GM12864 (cell line): ENCODE data around the gene PPP1R12B.
"Not testable (repeated sequence)": the region's sequence is repeated elsewhere in the genome, so short reads cannot be mapped to it uniquely, and the experiment has no call there.

Experiments
- DNase-seq: peaks from one replicate; pipeline ENCODE4 v3.0.0-alpha.2; 2011; ENCODE audit warnings: low read depth
- H3K4me3 ChIP-seq: 2 replicates; pipeline ENCODE4 v1.5.1; 2011; ENCODE audit warnings: mild to moderate bottlenecking, low read depth, low read length, control low read depth
- TF ChIP-seq, protein P1 (sequence below): IDR thresholded peaks from 2 replicates; pipeline ENCODE4 v1.5.1; 2011; ENCODE audit warnings: low read depth, mild to moderate bottlenecking, moderate library complexity, low read length, control low read depth, inconsistent platforms; ENCODE audit errors: missing control alignments

Gene PPP1R12B

DNA sequence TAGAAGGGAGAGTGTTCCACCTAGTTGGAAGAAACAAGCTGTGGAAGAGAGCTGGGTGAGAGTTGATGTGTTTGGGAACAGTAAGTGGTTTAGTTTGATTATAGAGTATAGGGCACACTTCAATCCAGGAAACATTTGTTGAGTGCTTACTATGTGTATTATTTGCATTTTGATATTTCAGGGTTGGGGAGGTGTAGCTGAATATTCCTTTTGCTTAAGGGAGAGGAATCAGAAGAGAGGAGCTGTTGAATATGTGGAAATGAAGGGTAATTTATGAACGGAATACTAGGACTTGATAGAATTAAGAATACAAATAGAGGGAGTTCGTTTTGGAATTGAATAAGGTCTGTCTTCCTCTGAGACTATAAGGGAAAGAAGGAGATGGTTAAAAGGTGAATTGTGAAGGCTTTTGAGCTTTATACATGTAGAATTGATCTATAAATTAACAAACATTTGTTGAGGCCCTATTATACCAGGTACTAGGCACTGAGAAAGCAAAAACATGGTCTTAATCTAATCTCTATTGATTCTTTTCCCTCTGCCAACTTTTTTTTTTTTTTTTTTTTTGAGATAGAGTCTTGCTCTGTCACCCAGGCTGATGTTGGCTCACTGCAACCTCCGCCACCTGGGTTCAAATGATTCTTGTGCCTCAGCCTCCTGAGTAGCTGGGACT is 72.1 kb downstream of the PPP1R12B start:
- H3K4me3 ChIP-seq, result not testable (repeated sequence)

DNA sequence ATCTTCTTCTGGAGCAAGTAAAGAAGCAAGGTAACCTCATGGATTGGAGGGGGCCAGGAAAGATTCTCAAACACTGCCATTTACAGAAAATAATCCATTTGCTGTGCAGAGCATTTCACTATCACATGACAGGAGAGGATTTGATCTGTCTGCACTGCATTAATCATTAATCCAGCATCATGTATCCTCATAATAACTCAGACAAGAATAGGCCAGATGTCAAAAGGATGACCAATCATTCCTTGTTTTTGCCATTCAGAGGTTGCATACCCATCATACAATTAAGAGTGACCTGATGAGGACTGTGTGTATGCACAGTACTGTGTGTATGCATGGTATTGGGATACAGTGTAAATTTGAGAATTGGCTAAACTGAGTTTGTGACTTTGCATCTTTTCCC is 74.2 kb downstream of the PPP1R12B start:
- not testable (repeated sequence) for H3K4me3 ChIP-seq, DNase-seq

More for the DNA sequence above, 72.1 kb downstream of the PPP1R12B start:
- DNase-seq, result not testable (repeated sequence)

DNA sequence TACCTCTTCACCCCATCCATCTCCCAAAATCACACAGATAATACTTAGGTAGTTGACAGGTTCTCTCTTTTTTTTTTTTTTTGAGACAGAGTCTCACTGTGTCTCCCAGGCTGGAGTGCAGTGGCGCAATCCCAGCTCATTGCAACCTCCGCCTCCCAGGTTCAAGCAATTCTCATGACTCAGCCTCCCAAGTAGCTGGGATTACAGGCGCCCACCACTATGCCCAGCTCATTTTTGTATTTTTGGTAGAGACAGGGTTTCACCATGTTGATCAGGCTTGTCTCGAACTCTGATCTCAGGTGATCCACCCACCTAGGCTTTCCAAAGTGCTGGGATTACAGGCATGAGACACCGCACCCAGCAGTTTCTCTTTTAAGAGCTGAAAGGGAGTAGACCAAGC is 75.8 kb downstream of the PPP1R12B start:
- H3K4me3 ChIP-seq, DNase-seq: not testable (repeated sequence)

DNA sequence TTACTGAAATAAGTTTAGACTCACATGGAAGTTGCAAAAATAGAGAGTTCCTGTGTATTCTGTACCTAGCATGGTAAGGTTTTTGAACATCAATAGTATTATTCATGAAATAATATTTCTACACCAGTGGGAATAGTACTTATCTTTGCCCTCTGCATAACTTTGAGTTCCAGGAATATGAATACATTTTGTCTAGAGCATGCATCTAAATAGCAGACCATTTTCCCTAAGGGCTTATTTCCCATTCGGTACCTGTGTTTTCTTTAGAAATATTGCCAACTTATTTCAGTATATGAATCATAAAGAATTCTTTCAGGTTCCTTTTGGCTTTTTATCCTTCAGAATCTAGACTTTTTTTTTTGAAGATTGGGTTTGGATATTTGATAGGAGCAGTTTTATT is 81.6 kb downstream of the PPP1R12B start:
- not testable (repeated sequence) for H3K4me3 ChIP-seq, DNase-seq

DNA sequence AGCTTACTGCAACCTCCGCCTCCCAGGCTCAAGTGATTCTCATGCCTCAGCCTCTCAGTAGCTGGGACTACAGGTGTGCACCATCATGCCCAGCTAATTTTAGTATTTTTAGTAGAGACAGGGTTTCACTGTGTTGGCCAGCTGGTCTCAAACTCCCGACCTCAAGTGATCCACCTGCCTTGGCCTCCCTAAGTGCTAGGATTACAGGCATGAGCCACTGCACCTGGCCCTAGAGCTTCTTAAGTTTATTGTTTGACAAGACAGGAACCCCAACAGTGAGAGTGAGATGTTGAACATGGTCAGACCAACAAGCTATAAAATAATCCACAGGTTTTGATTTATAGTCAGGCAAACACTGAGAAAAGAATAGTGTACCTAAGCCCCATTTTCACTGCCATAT is 83.8 kb downstream of the PPP1R12B start:
- not testable (repeated sequence) for DNase-seq, H3K4me3 ChIP-seq

DNA sequence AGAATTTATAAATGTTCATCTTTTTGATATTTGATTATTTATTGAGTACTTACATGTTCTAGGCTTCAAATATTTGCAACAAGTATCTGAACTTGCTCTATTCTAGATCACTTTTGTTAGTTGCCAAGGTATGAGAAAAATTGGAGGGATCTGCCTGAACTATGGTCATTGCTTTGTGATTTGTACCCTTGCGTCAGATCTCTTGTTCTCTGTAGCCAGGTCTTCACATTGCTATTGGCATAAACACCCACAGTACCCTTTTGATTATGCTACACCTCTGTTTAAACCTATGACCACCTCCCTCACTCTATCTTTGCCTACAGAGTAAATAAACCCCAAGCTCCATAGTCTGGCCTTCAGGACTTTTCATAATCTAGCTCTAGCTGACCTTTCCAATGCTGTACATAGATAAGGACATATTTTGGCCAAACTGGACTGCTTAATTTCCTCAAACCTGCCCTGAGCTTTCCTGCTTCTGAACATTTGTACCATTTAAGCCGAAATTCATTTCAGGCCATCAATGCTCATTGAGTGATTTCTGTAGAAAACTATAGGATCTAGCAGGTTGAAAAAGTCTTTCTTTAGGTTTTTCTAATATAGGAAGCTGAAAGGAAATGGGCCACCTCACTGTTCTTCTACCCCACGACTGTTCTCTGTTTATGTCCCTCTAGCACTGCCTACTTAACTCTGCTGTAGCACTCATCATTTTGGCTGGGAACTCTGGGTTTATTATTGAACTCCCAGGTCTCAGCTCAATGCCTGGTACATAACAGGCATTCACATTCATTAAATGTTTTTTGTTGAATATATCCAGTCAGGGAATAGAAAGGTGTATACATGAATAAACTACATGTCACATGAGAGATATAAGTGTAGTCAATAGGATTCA is 84.9 kb downstream of the PPP1R12B start:
- TF ChIP-seq, protein P1, sequence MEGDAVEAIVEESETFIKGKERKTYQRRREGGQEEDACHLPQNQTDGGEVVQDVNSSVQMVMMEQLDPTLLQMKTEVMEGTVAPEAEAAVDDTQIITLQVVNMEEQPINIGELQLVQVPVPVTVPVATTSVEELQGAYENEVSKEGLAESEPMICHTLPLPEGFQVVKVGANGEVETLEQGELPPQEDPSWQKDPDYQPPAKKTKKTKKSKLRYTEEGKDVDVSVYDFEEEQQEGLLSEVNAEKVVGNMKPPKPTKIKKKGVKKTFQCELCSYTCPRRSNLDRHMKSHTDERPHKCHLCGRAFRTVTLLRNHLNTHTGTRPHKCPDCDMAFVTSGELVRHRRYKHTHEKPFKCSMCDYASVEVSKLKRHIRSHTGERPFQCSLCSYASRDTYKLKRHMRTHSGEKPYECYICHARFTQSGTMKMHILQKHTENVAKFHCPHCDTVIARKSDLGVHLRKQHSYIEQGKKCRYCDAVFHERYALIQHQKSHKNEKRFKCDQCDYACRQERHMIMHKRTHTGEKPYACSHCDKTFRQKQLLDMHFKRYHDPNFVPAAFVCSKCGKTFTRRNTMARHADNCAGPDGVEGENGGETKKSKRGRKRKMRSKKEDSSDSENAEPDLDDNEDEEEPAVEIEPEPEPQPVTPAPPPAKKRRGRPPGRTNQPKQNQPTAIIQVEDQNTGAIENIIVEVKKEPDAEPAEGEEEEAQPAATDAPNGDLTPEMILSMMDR, result no peak
- H3K4me3 ChIP-seq, result no peak overlapping the region

DNA sequence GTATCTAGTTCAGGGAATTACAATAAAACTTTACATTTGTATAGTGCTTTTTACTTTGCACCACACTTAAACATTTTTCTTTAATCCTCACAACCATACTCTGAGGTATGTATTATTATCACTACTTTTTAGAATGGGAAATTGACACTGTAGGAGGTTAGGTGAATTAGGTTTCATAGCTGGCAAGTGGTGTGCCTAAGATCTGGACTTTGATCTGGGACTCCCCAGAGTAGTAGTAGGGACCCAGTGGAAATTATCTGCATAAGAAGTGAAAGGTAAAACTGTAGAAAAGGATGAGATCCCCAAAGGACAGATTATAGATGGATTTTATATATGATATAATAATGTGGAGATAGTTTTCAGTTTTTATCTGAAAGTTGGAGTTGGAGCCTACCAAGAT is 85.6 kb downstream of the PPP1R12B start:
- no peak for DNase-seq
- H3K4me3 ChIP-seq, result no peak overlapping the region
- TF ChIP-seq, protein P1, result no peak

More for the DNA sequence above, 84.9 kb downstream of the PPP1R12B start:
- DNase-seq, result no peak

DNA sequence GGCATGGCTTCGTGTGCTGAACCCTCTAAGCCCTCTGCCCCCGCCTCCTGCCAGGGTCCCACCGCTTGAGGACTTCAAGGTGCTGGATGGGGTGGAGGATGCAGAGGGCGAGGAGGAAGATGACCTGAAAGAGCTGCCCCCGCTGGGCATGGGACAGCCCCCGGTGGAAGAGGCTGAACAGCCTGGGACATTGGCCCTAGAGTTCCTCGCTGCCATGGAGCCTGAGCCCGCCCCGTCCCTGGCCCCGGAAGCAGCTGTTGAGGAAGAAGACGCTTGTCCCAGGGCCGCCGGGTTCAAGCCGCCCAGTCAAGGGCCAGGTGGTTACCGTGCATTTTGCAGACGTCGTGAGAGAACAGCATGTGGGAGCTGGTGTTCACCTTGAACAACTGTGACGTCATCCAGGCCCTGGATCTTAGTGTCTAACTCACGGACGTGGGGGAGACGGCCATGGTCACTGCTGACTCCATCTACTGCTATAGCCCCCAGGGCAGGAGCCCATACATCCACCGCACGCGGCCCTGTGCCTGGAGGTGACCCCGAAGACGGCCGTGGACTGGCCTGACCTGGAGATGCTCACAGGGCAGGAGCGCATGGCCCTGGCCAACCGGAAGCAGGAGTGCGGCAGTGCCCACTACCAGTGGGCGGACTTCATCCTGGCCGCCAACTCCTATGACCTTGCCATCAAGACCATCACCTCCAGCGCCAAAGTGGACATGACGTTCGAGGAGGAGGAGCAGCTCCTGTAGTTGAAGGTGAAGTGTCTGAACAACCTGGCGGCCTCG is 90.1 kb downstream of the PPP1R12B start:
- no peak for DNase-seq
- TF ChIP-seq, protein P1, result no peak
- H3K4me3 ChIP-seq, result no peak overlapping the region

DNA sequence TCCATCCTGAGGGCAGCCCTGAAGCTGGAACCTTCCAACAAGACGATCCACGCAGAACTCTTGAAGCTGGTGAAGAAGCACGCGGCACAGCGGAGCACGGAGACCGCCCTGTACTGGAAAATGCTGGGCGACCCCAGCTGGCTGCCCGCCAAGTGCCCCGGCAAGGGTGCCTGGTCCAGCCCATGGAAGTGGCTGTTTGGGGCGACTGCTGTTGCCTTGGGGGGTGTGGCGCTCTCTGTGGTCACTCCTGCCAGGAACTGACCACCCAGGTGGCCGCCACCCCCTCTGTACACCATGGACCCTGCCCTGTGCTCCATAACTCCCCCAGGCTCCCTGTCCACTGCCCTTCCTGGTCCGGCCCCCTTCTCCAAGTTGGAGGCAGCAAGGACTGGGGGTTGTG is 90.8 kb downstream of the PPP1R12B start:
- TF ChIP-seq, protein P1, result no peak
- DNase-seq, result no peak
- H3K4me3 ChIP-seq, result no peak overlapping the region

DNA sequence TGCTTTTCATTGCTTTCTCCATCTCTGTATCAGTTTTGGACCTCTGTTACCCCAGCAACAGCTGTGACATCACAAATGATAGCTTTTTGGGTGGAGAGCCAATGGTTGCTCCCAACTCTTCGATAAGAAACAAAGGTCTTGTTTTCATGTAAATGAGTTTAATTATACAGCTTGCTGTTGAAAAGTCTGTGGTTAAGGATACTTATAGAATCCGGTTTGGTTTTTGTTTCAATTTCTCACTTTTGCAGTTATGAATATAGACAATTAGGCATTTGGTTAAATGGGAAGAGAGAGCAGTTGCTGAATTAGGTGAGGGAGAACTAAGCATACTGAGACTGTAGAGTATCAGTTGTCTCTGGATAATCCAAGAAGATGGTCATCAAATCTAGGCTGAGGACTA is 99.6 kb downstream of the PPP1R12B start:
- H3K4me3 ChIP-seq, DNase-seq: not testable (repeated sequence)

DNA sequence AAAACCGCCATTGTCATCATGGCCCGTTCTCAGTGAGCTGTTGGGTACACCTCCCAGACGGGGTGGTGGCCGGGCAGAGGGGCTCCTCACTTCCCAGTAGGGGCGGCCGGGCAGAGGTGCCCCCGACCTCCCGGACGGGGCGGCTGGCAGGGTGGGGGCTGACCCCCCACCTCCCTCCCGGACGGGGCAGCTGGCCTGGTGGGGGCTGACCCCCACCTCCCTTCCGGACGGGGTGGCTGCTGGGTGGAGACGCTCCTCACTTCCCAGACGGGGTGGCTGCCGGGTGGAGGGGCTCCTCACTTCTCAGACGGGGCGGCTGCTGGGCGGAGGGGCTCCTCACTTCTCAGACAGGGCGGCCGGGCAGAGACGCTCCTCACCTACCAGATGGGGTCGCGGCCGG is 103.1 kb downstream of the PPP1R12B start:
- DNase-seq, H3K4me3 ChIP-seq: not testable (repeated sequence)
